H1 (cell line): ENCODE results near the gene SHROOM3. TPM values are rescaled to one million over a fixed set of nuclear protein-coding genes. Genes with fewer than 3 reads are reported as not detected.

ENCODE experiments used
- KDM4A ChIP-seq: IDR thresholded peaks from one replicate; pipeline ENCODE4 v1.7.1; 2012; ENCODE audit warnings: low read depth, mild to moderate bottlenecking, moderate library complexity, low read length, inconsistent platforms; ENCODE audit not compliant: severe bottlenecking
- PHF8 ChIP-seq: fragments of 200-600 bp; sonication (generic); conservative IDR thresholded peaks from 2 replicates; pipeline ENCODE4 v1.7.1; 2012; ENCODE audit warnings: low read depth, mild to moderate bottlenecking, inconsistent platforms, low read length, moderate library complexity
- POLR2A ChIP-seq, 2 experiments: IDR thresholded peaks; 1 replicate in 1 of 2; 2 replicates in 1 of 2; pipeline ENCODE4 v1.6.1; 2011; ENCODE audit warnings: low read depth in 2 of 2, low read length in 2 of 2, mild to moderate bottlenecking in 2 of 2; ENCODE audit errors: control extremely low read depth in 1 of 2
- RFX5 ChIP-seq: IDR thresholded peaks from 2 replicates; pipeline ENCODE4 v1.6.1; 2011; ENCODE audit warnings: low read depth, low read length, improper control_type of control experiment, borderline replicate concordance
- TAF7 ChIP-seq: optimal IDR thresholded peaks from 2 replicates; pipeline ENCODE3; 2011; ENCODE audit warnings: low read depth, mild to moderate bottlenecking, inconsistent platforms, low read length, moderate library complexity, borderline replicate concordance
- polyA plus RNA-seq, 7 experiments: library from polyadenylated mRNA; depleted of rRNA in 3 of 7; stranded (reverse) in 5 of 7; unstranded in 2 of 7; fragments of >200 nt in 5 of 7; fragments of 200-250 nt in 2 of 7; gene quantifications; 1 replicate in 5 of 7; 2 replicates in 1 of 7; 4 replicates in 1 of 7; pipeline versions ENCODE4 v1.2.1 to v1.2.3, GENCODE V29; 2011 to 2013; ENCODE audit warnings: missing spikeins in 2 of 7, mixed read lengths in 2 of 7
- total RNA-seq: library from RNA; stranded (reverse); fragmentation: NEBNext Ultra II Directional; extraction: Animal tissue kit (Norgen Biotek cat#: 25700); gene quantifications from 2 replicates; pipeline ENCODE4 v1.2.1, GENCODE V29; 2021
- TF ChIP-seq, protein P1 (sequence below): IDR thresholded peaks from 2 replicates; pipeline ENCODE4 v1.6.1; 2011; ENCODE audit warnings: low read depth, mild to moderate bottlenecking, low read length; ENCODE audit not compliant: insufficient read depth

SHROOM3 gene
- total and polyA plus RNA-seq, 2 of the 8 experiments (the other 6 are each of a cell fraction or from before 2014, with no cell fraction given) = 15.8 to 34.0 TPM

GRCh38 chr4:76554630-76555029, 119.6 kb downstream of the SHROOM3 start (continued):
- TF ChIP-seq, protein P1, sequence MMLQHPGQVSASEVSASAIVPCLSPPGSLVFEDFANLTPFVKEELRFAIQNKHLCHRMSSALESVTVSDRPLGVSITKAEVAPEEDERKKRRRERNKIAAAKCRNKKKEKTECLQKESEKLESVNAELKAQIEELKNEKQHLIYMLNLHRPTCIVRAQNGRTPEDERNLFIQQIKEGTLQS = no peak
- TF ChIP-seq POLR2A (IDR thresholded peaks at IDR 0.05; ENCODE audit: control extremely low read depth in 1 of 2, low read depth in 2 of 2, low read length in 2 of 2) = no peak
- TF ChIP-seq KDM4A = no peak
- no peak for TF ChIP-seq TAF7
- TF ChIP-seq RFX5 = no peak
- TF ChIP-seq PHF8 = no peak
- TF ChIP-seq, all 59 proteins: peak for 0
